Endodermal cell (in vitro differentiated cells): ENCODE measurements around the gene DTNA. TPM values are rescaled to one million over a fixed set of nuclear protein-coding genes. Genes with fewer than 3 reads are reported as not detected.

ENCODE experiments used
- DNase-seq: peaks from one replicate; pipeline ENCODE4 v3.0.0-alpha.2; 2017
- H3K27ac ChIP-seq: 2 replicates; pipeline ENCODE4 v1.5.1; 2013; ENCODE audit warnings: mild to moderate bottlenecking, low read depth, low read length, moderate library complexity
- H3K27me3 ChIP-seq: 2 replicates; pipeline ENCODE4 v1.6.1; 2013; ENCODE audit warnings: mild to moderate bottlenecking, low read length, moderate library complexity; ENCODE audit not compliant: insufficient read depth, control insufficient read depth, poor library complexity, severe bottlenecking
- H3K36me3 ChIP-seq: 2 replicates; pipeline ENCODE4 v1.7.0; 2013; ENCODE audit warnings: mild to moderate bottlenecking, low read length, moderate library complexity; ENCODE audit not compliant: control insufficient read depth, insufficient read depth
- H3K4me1 ChIP-seq: one replicate; pipeline ENCODE4 v1.7.0; 2013; ENCODE audit warnings: low read length; ENCODE audit not compliant: control insufficient read depth, insufficient read depth
- H3K4me3 ChIP-seq: 2 replicates; pipeline ENCODE4 v1.5.1; 2013; ENCODE audit warnings: mild to moderate bottlenecking, low read length, moderate library complexity
- H3K9ac ChIP-seq: 2 replicates; pipeline ENCODE4 v1.6.1; 2013; ENCODE audit warnings: mild to moderate bottlenecking, low read length, moderate library complexity; ENCODE audit not compliant: poor library complexity, severe bottlenecking; ENCODE audit errors: extremely low read depth
- H3K9me3 ChIP-seq: 2 replicates; pipeline ENCODE4 v1.6.1; 2013; ENCODE audit warnings: mild to moderate bottlenecking, low read length, moderate library complexity; ENCODE audit not compliant: control insufficient read depth
- H3K27ac Mint-ChIP-seq: 2 replicates; pipeline ENCODE4 v1.8.0; 2020; ENCODE audit warnings: mixed read lengths
- H3K27me3 Mint-ChIP-seq: 2 replicates; pipeline ENCODE4 v1.8.0; 2021; ENCODE audit warnings: mild to moderate bottlenecking, mixed read lengths; ENCODE audit not compliant: insufficient read depth
- H3K36me3 Mint-ChIP-seq: 2 replicates; pipeline ENCODE4 v1.8.0; 2020; ENCODE audit warnings: low read depth, mixed read lengths
- H3K4me1 Mint-ChIP-seq: 2 replicates; pipeline ENCODE4 v1.8.0; 2020; ENCODE audit warnings: mixed read lengths
- H3K4me3 Mint-ChIP-seq: 2 replicates; pipeline ENCODE4 v1.8.0; 2020; ENCODE audit warnings: mild to moderate bottlenecking, moderate library complexity, mixed read lengths
- H3K9me3 Mint-ChIP-seq: 2 replicates; pipeline ENCODE4 v1.8.0; 2020; ENCODE audit warnings: mild to moderate bottlenecking, mixed read lengths
- WGBS, 2 experiments: methylation state at CpG; one replicate each; pipeline versions ENCODE4 v1.1.5 to v1.1.7; 2013; ENCODE audit warnings: missing lambda C conversion rate in 2 of 2, mixed read lengths in 1 of 2; ENCODE audit not compliant: insufficient coverage in 1 of 2, insufficient read length in 1 of 2; 5-methylcytosine and 5-hydroxymethylcytosine counted together
- total RNA-seq, 2 donors: library from RNA; stranded (reverse); fragmentation: NEBNext Ultra II Directional in 1 of 2; extraction: Animal tissue kit (Norgen Biotek cat#: 25700) in 1 of 2; gene quantifications; 2 replicates in 1 of 2; 3 replicates in 1 of 2; pipeline ENCODE4 v1.2.1, GENCODE V29; 2021
- TF ChIP-seq, protein P1 (sequence below): fragments of 200-600 bp; sonication (generic); conservative IDR thresholded peaks from 2 replicates; pipeline ENCODE4 v1.5.0; 2021; ENCODE audit warnings: antibody characterized with exemption, mild to moderate bottlenecking

Gene DTNA
- total RNA-seq, 2 donors from 2014 or later: 45.6 to 51.6 TPM

DNA sequence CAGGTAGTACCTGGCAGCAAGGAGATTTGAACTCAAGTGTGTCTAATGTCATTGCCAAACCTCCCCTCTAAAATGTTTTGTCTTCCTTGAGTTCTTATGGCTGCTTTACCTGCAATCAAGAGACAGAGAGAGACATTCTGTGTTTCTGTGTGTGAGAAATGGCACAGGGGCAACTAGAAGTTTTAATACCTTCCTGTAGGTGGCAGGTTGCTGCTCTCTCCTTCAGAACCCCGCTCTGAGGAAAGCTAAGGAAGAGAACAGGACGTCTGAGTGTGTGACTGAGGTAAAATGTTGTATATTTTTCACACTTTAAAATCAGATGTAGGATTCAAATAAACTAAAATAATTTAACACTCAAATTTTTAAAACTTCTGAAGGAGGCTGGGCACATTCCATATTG, 19.2 kb downstream of the DTNA start:
- Mint-ChIP-seq H3K27me3 (peaks cover 2% of the 10 kb centered on the region), H3K36me3 (peaks cover 14% of the 10 kb centered on the region), H3K4me1 (peaks cover 37% of the 10 kb centered on the region), H3K9me3 (peaks cover 21% of the 10 kb centered on the region), H3K27ac (peak overlapping the region; percentile 28), H3K4me3 (no peak overlapping the region)
- H3K9ac ChIP-seq: no peak overlapping the region
- H3K27me3 ChIP-seq: no peaks in the 10 kb centered on the region
- DNase-seq: peak; percentile 73
- H3K4me1 ChIP-seq: peaks cover 7% of the 10 kb centered on the region
- no peak overlapping the region for H3K27ac ChIP-seq
- peak overlapping the region; percentile 19 for H3K4me3 ChIP-seq
- H3K9me3 ChIP-seq: peaks cover 5% of the 10 kb centered on the region
- TF ChIP-seq, protein P1, sequence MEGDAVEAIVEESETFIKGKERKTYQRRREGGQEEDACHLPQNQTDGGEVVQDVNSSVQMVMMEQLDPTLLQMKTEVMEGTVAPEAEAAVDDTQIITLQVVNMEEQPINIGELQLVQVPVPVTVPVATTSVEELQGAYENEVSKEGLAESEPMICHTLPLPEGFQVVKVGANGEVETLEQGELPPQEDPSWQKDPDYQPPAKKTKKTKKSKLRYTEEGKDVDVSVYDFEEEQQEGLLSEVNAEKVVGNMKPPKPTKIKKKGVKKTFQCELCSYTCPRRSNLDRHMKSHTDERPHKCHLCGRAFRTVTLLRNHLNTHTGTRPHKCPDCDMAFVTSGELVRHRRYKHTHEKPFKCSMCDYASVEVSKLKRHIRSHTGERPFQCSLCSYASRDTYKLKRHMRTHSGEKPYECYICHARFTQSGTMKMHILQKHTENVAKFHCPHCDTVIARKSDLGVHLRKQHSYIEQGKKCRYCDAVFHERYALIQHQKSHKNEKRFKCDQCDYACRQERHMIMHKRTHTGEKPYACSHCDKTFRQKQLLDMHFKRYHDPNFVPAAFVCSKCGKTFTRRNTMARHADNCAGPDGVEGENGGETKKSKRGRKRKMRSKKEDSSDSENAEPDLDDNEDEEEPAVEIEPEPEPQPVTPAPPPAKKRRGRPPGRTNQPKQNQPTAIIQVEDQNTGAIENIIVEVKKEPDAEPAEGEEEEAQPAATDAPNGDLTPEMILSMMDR: peak; percentile 86
- no CpG with 5 or more reads among the region's 2 CpGs for WGBS, 2 experiments
- no peaks in the 10 kb centered on the region for H3K36me3 ChIP-seq

DNA sequence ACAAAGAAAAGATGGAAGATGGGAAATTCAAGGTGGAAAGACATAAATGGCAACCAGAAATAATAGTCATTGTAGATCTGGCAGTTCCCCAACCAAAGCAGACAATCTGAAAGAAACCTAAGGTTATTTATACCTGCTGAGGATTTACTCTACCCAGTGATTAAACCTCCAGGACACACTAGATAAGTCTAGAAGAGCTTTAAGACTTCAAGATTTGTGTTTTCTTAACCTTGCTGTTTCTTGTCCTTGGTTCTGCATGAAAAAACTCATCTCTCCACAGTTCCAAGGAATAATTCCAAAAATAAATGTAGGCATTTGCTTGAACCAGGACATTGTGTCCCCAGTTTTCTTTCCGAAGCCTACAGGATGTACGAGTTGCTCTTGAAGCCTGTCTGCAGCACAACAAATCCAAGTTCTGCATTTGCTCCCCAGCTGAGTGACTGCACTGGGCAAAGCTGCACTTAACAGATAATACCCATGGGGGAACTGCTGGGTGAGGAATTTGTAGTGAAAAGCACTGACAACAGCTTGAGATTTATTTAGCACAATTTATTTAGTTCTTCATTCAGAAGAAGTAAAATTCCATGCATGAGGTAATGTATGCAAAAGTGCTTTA, 19.8 kb downstream of the DTNA start:
- Histone ChIP-seq H3K27ac (no peak overlapping the region), H3K36me3 (no peaks in the 10 kb centered on the region), H3K27me3 (no peaks in the 10 kb centered on the region), H3K4me1 (peaks cover 7% of the 10 kb centered on the region), H3K9me3 (no peaks in the 10 kb centered on the region), H3K9ac (no peak overlapping the region), H3K4me3 (peak overlapping the region; percentile 19)
- Mint-ChIP-seq H3K27me3 (peaks cover 2% of the 10 kb centered on the region), H3K4me1 (peaks cover 42% of the 10 kb centered on the region), H3K9me3 (peaks cover 16% of the 10 kb centered on the region), H3K36me3 (peaks cover 8% of the 10 kb centered on the region), H3K4me3 (no peak overlapping the region), H3K27ac (peak overlapping the region; percentile 28)
- TF ChIP-seq, protein P1: no peak
- WGBS, 2 experiments: 86 to 90% methylated on average over 2 of the region's 2 CpGs
- DNase-seq: no peak

- no peaks in the 10 kb centered on the region for H3K27me3 ChIP-seq
- no peak overlapping the region for H3K4me3 ChIP-seq
- peaks cover 7% of the 10 kb centered on the region for H3K4me1 ChIP-seq
- no peak overlapping the region for H3K4me3 Mint-ChIP-seq
- H3K36me3 Mint-ChIP-seq: peaks cover 3% of the 10 kb centered on the region
- no peak overlapping the region for H3K9ac ChIP-seq
- peaks cover 46% of the 10 kb centered on the region for H3K4me1 Mint-ChIP-seq
- no peak overlapping the region for H3K27ac Mint-ChIP-seq
- TF ChIP-seq, protein P1: no peak
- H3K36me3 ChIP-seq: no peaks in the 10 kb centered on the region
- H3K9me3 ChIP-seq: no peaks in the 10 kb centered on the region
- no peak for DNase-seq
- H3K27ac ChIP-seq: no peak overlapping the region
- H3K27me3 Mint-ChIP-seq: peaks cover 2% of the 10 kb centered on the region
- peaks cover 6% of the 10 kb centered on the region for H3K9me3 Mint-ChIP-seq
Measured at GRCh38 chr18:34730774-34731173, 20.7 kb downstream of the DTNA start.
